Cortex of kidney (tissue), 1 donor: ENCODE measurements around the gene APOL1.
"Not testable (repeated sequence)": the region's sequence is repeated elsewhere in the genome, so short reads cannot be mapped to it uniquely, and the experiment has no call there.

ENCODE experiments used
- DNase-seq: peaks from one replicate; lab custom pipeline; 2025; lab: John Stamatoyannopoulos, UW

APOL1 gene

GRCh38 chr22:36225333-36225922 lies 27.5 kb upstream of the APOL1 start:
- DNase-seq, result no peak

GRCh38 chr22:36226189-36226588 lies 26.7 kb upstream of the APOL1 start:
- DNase-seq, result no peak

- no peak for DNase-seq
Measured at GRCh38 chr22:36227396-36227795, 25.5 kb upstream of the APOL1 start.

GRCh38 chr22:36227806-36228205 lies 25.1 kb upstream of the APOL1 start:
- no peak for DNase-seq

GRCh38 chr22:36228369-36228768 lies 24.6 kb upstream of the APOL1 start:
- not testable (repeated sequence) for DNase-seq

GRCh38 chr22:36228944-36229343 lies 24.0 kb upstream of the APOL1 start:
- no peak for DNase-seq

- not testable (repeated sequence) for DNase-seq
Measured at GRCh38 chr22:36229649-36230048, 23.3 kb upstream of the APOL1 start.

GRCh38 chr22:36231051-36231450 lies 21.9 kb upstream of the APOL1 start:
- not testable (repeated sequence) for DNase-seq

GRCh38 chr22:36232715-36233401 lies 20.1 kb upstream of the APOL1 start:
- DNase-seq, result no peak

GRCh38 chr22:36233796-36234195 lies 19.1 kb upstream of the APOL1 start:
- no peak for DNase-seq

- no peak for DNase-seq
Measured at GRCh38 chr22:36234213-36234612, 18.7 kb upstream of the APOL1 start.

GRCh38 chr22:36234919-36235318 lies 18.0 kb upstream of the APOL1 start:
- no peak for DNase-seq

GRCh38 chr22:36235585-36235984 lies 17.3 kb upstream of the APOL1 start:
- DNase-seq, result no peak

- no peak for DNase-seq
Measured at GRCh38 chr22:36236388-36237319, 16.3 kb upstream of the APOL1 start.

- no peak for DNase-seq
Measured at GRCh38 chr22:36237462-36238372, 15.2 kb upstream of the APOL1 start.

GRCh38 chr22:36238373-36239149 lies 14.4 kb upstream of the APOL1 start:
- DNase-seq, result no peak

- DNase-seq, result no peak
Measured at GRCh38 chr22:36239150-36239400, 13.9 kb upstream of the APOL1 start.

GRCh38 chr22:36239401-36240171 lies 13.3 kb upstream of the APOL1 start, which contains the start of gene APOL2:
Gene APOL2, minus strand, starts transcription at chr22:36239527. Its CDS starts 6,365 bp downstream, at chr22:36233162.
- DNase-seq, result no peak

GRCh38 chr22:36243986-36244385 lies 8.9 kb upstream of the APOL1 start:
- DNase-seq, result no peak
